Activated T-cell treated with anti-CD3 and anti-CD28 coated beads, Interleukin-2, amount 50 U/mL, for 48 hours (primary cell): ENCODE measurements around the gene KLF6.
"Not testable (repeated sequence)": the region's sequence is repeated elsewhere in the genome, so short reads cannot be mapped to it uniquely, and the experiment has no call there.

Experiments
- DNase-seq, 2 experiments: peaks; one replicate each; pipeline ENCODE4 v3.0.0-alpha.2; 2020

KLF6 gene

DNA sequence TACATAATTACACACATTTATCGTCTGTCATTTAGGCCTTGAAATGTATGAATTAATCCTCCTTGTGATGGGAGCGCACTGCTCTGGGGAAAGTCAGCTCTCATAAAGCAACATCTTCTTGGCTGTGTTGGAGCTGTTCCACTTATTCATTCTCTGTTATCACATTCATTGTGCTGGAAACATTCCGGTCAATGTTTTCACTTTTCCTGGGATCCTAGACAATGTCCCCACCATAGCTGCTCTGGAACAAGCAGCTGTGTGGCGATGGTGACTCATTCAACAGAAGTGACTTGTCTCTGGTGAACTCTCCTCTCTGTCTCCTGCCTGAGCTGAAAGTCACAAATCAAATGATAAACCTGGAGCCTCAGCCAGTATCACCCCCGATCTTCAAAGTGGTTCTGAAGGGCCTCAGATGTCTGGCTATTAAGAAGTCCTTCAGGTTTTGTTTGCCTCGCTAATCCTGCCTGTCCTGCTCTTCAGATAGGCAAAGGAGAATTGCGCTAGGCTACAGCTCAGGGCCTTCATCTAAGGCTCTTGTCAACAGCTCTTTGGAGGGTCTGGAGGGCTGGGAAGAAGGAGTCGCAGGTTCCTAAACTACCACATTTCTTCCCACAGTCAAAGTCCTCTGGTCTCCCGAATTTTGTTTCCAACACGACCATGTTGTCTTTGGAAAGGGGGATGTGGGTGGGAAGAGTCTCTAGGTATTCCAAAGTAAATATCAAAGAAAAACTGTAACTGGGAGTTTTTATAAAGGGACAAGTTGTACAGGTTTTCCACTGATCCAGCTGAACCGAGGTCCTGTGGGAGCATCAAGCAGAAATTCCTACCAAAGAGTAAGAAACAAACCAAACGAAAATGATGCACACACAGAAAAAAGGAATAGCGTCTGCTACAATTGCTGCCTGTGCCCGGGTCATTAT, 29.3 kb downstream of the KLF6 start:
- peak; percentile 31 to 37 for DNase-seq

DNA sequence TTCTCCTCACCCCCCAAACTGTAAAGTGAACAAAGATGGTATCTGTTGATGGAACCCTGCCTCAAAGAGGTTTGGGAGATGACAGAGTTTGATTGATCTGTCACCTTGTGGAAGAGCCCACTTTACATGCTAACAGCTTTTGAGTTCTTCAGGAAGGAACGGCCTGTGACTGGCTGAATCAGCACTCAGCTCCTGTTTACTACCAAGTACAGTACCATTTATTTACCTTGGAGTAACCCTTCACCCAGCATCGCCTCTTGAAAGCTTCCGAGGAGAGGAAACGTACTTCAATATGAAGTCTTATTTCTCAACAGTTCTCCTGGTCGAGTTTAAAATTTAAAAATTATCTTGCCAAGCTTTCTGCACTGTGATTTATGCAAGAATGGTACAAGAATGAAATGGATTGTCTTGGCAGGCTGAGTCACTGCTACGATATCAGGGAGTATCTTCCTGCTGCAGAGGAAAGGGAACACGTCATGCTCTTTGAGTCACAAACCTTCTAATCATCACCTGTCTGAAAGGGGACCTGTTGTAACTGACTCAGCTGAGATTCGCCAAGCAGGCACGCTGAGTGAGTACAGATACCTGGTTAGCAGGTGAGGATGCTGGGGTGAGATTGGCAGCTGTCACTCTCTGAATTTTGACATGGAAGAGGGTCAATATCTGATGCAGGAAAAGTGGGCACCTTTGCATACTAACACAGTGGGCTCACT, 30.1 kb downstream of the KLF6 start:
- DNase-seq, result peak in 1 of 2 experiments; percentile 27

DNA sequence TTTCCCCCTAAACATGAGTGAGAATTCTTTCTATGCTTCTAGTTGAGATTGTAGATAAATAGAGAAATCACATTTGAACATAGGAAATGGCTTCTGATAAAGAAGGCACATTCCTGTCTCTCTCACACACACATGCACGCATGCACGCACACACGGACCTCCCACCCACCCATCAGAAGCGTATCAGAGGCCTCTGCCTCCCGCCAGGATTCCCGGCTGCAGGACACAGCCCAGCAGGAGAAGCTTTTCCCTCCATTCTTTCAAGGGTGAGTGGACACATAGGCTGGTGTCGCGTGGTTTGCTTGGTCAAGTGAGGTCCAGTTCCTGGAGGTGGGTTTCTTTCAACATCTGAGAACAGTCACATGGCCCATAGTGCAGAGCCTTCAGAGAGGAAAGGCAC, 34.2 kb downstream of the KLF6 start:
- DNase-seq, result peak in 1 of 2 experiments; percentile 6

DNA sequence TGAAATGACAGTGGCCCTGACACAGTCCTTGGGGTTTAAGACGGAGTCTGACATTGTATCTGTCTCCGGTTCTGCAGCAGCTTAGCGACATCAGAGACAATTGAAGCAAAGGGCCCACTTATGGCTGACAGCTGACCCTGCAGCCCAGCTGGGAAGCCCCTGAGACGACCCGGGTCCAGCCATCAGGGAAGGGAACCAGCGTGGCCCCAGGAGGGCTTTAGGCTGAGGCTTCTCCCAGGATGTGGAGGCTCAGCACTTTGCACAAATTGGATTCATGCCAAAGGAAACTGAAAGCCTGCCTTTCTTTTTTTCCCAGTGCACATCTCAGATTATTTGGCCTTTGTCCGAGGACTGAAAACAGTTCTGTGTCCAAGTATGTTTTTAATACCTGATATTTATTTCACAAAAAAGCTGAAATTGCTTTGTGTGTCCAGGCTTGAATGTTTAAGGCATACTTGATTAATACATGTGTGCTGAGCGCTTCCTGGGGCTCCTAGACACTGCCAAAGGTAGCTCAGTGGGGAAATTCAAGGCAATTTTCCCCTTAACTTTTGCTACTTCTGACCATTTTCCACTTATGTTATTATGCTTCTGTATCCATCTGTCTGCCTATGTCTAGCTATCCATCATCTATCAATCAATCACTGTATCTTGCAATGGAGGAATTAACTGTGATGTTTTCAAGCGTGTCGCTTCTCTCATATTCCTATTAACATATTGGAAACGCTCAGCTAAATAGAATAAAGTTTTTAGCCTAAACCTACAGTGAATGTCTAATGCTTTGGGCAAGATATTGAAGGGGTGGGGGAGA, 34.8 kb downstream of the KLF6 start:
- peak in 1 of 2 experiments; percentile 14 for DNase-seq

DNA sequence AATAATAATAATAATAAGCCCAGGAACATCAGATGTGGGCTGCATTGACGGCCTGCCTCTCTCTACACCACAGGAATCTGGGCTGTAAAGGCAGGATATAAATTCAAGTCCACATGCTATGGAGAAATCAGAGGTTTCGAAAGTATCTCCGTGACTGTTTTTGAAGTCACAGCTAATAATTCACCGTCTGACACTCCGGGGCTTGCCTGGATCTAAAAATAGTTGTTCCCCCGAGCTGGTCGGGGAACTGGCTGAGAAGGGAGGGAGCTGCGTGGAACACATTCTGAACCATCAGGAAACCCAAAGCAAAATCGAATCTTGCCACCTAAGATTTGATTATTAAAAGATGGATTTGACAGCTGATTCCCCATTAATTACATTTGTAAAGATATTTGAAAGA, 35.4 kb downstream of the KLF6 start:
- no peak for DNase-seq

DNA sequence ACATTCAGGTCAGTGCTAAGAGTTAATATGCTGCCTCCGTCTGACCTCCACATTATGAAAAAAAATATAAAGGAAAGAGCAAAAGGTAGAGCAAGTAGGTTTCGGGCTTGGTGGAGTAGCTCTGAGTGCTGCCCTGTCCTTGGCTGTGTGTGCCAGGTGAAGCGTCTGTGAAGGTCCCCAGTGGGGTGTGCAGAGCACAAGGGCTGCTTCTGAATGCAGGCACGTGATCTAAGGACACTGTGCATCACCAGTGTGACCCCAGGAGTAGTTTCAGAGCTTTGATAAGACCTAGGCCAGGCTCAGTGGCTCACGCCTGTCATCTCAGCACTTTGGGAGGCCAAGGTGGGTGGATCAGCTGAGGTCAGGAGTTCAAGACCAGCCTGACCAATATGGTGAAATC, 36.0 kb downstream of the KLF6 start:
- DNase-seq, result peak in 1 of 2 experiments; percentile 11

DNA sequence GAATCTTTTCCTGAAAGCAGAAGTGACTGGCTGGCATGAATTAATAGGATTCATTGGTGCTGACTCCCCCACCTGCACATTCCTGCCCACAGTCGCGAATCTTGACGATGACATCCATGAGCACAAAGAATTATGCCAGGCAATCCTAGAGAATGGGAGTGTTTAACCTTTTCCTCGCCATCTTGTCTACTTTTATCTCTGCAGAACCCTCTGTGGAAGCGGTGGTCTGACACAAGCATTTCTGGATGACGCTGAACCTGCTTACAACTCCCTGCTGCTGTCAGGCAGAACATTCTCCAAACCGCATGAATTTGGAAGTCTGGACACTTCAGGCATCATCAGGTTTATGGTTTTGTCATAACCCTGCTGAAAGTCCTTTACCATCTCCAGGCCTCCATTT, 36.5 kb downstream of the KLF6 start:
- DNase-seq, result no peak

DNA sequence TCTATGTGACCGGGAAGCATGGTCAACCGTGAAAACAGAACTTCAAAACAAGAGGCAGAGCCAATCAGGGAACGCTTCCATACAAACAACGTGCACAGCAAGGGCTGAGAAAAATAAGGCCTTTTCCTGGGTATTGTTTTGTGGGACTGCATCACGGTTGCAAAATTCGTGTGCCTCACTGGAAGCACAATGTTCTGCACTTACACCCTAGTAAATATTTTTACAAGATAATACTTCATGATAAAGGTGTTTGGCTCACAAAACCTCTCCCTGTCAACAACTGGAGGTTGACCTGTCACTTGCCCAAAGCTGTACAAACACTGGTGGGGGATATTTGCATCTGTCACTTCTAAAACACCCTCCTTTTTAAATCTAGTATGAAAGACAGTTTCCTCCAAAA, 37.0 kb downstream of the KLF6 start:
- DNase-seq, result no peak

DNA sequence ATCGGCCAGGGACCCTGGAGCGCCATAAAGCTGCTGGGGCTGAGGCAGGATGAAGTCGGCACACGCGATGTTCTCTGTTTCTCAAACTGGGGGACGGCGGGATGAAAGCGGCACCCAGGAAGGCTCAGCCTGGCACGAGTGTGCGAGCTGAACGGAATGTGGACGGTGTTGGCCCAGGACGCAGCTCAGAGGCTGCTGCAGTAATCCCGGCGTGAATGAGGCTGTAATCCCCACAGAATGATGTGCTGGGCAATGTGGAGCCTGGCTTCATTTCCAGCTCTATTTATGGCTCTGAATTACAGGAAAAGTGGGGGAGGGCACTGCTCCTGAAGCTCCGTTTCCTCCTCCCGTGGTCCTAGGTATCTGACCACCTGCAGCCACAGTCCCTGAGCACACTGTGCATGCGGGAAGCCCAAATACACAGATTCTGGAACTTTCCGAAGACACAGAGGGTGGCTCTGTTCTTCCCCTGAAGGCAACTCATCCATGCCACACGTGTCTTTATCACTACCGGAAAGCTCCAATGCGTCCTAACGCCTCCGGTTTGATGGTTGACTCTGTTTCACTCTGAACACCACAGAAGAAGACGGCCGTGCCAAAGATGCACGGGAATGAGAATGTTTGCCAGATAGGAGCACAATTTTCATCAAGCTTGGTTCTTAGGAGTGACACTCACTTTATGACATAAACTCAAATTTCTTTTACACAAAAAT, 37.6 kb downstream of the KLF6 start:
- DNase-seq, result no peak

DNA sequence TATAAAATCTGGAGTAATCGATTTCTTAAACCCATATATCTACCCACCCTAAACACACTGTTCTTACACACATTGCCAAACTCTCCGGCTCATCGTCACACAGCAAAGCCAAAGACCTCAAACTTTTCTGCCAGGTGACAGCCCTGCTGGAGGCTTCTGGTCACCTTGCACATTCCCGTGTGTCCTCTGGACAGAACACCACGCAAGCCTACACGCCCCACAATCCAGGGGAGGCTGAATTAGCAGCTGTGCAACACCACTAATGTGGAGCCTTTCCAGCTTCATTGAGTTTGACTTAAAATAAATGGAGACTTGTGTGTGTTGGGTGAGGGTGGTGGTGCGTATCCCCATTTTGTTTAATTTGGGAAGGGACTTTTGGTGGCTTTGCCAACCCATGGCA, 38.4 kb downstream of the KLF6 start:
- no peak for DNase-seq

DNA sequence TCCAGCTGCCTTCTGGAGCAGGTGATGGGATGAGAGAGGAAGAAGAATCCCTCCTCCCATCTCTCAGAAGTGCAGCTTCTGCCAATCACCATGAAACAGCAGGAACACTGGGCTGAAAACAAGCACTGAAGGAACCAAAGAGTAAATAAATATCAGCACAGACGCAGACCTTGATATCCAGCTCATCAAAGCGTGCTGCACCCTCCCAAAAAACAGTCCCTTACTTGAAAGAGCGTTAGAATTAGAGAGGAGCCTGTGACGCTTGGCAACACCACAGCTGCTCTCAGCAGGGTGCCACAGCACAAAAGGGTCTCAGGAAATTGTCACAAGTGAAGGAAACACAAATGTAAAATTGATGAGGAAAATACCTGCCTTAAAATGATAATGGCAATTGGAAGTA, 39.5 kb downstream of the KLF6 start:
- no peak for DNase-seq

DNA sequence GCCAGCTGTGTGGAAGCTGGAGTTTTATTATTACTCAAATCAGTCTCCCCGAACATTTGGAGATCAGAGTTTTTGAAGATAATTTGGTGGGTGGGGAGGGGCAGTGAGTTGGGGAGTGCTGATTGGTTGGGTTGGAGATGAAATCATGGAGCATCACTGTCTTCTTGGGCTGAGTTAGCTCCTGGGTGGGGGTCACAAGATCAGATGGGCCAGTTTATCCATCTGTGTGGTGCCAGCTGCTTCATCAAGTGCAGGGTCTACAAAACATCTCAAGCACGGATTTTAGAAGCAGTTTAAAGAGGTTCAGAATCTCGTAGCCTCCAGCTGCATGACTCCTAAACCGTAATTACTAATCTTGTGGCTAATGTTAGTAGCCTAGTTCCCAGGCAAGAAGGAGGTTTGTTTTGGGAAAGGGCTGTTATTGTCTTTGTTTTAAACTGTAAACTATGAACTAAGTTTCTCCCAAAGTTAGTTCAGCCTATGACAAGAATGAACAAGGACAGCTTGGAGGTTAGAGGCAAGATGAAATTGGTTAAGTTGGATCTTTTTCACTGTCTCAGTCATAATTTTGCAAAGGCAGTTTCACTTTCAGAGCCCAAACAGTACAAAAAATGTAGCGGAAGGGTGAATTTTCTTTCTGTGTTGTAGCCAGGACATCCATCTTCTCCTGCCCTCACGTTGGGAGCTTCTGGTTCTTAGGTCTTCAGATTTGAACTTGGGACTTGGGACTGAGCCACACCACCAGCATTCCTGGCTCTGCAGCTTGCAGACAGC, 43.1 kb downstream of the KLF6 start:
- DNase-seq, result no peak

DNA sequence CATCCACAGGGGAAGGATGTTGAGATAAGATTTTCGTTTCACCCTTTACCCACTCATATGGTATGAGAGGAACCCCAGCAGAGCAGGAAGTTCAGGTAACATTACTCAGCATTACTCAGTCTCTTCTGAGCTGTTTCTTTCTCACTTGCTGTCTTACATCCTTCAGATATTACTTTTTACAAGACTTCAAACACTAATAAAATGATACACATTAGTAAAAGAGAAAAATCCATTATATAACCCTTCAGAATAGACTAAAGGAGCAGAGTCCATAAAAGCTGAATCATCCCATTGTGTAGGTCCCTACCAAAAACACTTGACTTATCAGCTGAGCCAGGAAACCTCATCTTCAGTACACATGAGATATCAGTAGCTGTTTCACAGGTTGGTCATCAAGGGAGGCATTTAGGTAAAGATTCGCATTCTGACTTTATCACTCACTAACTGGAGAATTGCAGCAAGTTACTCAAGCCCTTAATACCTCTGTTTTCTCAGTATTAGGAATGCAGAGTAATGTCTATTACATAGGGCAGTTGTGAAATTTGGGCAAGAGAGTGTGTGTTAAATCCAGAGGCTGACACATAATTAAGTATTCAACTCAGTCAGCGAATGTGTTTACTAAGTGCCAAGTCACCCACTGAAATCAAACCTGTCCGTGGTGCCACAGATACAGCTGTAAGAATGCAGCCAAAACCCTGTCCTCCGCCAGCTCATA, 44.7 kb downstream of the KLF6 start:
- DNase-seq, result peak in 1 of 2 experiments; percentile 37

DNA sequence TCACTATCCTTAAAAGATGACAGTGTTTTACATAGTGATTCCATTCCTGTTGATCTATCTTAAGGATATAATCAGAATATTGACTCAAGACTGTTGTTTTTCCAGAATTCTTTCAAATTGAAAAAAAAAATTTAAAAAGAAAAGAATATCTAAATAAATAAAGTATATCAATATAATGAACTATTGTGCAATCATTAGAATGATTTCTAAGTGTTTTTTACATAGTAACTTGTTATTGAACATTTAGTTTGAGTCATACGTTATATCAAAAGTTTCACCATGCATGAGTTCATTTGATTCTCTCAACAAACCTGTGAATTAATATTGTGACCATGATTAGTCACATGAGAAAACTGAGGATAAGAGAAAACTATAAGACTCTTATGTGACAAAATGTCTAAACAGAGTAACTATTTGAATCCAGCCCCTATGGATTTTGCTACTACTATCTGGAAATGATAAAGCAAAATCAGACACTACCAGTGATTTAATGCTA, 46.1 kb downstream of the KLF6 start:
- no peak for DNase-seq

DNA sequence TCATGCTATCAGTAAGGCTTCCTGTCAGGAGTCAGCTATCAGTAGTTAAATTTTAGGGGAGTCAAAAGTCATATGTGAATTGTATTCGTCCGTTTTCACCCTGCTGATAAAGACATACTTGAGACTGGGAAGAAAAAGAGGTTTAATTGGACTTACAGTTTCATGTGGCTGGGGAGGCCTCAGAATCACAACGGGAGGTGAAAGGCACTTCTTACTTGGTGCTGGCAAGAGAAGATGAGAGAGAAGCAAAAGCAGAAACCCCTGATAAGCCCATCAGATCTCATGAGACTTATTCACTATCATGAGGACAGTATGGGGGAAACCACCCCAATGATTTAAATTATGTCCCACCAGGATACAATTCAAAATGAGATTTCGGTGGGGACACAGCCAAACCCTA, 47.1 kb downstream of the KLF6 start:
- DNase-seq, result no peak

DNA sequence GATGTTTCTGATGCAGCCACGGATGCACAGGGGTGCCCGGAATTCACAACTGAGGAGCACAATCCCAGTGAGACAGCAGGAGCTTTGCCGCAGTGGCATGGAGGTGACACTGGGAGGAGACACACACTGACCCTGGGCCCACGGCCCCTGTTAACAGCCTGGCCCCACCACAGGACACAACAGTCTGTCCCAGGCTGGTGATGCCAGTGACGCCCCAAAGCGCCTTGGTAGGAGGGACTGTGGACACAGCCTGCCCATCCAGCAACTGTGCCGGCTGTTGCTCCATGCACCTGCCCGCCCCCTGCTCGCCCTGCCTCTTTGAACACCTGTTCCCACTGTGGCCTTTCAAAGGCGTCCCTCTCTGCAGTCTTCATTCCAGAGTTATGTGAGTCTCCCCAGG, 49.8 kb downstream of the KLF6 start:
- DNase-seq, result no peak

DNA sequence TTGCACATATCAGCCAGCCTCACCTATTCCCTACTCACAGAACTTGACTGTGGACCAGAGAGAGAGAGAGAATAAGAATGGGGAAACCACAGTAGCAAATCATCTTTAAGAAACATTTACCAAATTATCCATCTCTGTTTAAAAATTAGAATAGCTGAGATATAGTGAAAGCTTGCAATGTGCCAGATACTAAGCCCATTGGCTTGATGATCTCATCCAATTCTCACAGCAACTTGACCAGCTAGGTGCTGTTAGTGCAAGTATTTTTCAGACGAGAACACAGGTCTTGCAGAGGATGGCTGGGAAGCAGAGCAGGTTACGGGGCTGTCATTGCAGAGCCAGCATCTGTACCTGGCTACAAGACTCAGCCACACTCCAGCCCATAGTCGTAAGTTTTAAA, 50.9 kb downstream of the KLF6 start:
- no peak for DNase-seq

DNA sequence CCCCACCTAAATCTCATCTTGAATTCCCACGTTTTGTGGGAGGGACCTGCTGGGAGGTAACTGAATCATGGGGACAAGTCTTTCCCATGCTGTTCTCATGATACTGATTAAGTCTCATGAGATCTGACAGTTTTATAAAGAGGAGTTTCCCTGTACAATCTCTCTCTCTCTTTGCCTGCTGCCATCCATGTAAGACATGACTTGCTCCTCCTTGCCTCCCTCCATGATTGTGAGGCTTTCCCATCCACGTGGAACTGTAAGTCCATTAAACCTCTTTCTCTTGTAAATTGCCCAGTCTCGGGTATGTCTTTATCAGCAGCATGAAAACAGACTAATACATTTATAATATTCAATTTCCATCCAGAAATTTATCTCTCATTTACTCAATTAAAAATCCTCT, 52.8 kb downstream of the KLF6 start:
- DNase-seq, result not testable (repeated sequence)

DNA sequence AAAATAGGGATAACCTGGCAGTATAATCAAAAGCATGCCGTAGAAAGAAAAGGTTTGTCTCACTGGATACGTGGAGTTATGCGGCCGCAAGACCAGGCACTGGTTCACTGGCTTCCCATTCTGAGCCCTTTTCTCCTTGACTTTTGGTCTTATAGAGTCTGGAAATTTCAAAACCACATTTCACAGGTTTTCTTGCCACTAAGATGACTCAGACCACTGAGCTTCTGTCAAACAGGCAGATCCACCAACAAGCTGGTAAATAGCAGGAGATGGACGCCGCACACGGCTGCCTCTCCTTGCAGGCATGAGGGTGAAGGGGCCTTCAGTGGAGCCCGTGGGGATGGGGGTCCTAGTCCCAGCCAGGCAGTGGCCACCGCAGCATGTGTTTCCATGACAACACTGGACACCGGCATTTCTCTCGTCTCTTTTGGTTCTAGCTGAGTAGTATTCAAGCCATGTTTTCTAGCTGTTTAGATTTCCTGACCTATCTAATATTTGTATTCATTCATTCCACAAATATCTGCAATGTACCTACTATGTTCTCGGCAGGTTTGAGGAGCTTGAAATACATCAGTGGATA, 55.5 kb downstream of the KLF6 start:
- DNase-seq, result no peak

DNA sequence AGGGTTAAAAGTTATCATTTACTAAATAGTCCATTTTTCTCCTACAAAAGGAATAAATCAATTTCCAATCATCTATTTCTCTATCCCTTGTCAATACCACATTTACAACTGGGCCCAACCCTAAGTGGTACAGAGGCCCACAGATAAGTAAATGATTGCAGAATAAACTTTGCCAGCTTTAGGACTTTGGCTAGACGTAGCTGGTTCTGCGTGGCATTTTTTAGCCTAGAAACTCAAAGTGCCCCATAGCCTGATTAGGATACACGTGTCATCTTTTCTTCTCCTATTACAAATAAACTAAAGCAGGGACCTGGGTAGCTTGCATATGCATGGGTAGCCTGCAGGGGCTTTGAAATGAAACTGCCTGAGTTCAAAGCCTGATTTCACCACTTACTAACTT, 56.4 kb downstream of the KLF6 start:
- no peak for DNase-seq

DNA sequence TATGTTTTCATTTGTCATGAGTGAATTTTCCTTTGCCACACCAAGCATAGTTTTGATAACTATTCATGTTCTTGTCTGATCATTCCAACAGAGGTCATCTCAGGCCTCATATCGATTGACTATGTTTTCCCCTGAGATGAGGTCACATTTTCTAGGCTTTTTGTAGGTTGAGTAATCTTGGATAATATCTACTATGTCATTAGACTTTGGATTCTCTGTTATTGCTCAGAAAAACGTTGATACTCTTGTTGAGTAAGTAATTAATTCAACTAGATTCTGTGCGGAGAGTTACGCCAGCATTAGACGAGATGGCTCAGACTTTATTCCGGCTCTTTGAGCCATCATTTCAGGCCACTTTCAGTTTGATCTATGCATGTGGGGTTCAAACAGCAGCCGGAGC, 57.7 kb downstream of the KLF6 start:
- DNase-seq, result no peak
